Colonic mucosa (tissue), 4 donors: ENCODE data around the gene MYRF. TPM values are rescaled to one million over a fixed set of nuclear protein-coding genes. Genes with fewer than 3 reads are reported as not detected.

Experiments used
- DNase-seq: peaks from one replicate; pipeline ENCODE4 v3.0.0-alpha.2; 2020
- H3K27ac ChIP-seq: fragments of 200-600 bp; one replicate; pipeline ENCODE4 v1.8.0; 2021
- H3K27me3 ChIP-seq: fragments of 200-600 bp; one replicate; pipeline ENCODE4 v1.8.0; 2021
- H3K36me3 ChIP-seq: fragments of 200-600 bp; one replicate; pipeline ENCODE4 v1.8.0; 2021
- H3K4me1 ChIP-seq: fragments of 200-600 bp; one replicate; pipeline ENCODE4 v1.8.0; 2021; ENCODE audit warnings: mild to moderate bottlenecking
- H3K4me3 ChIP-seq: fragments of 200-600 bp; one replicate; pipeline ENCODE4 v1.8.0; 2021
- H3K9ac ChIP-seq, 2 donors: one replicate each; pipeline ENCODE4 v1.7.0; 2013; ENCODE audit warnings: control low read depth in 2 of 2, low read depth in 2 of 2, low read length in 2 of 2
- H3K9me3 ChIP-seq: fragments of 200-600 bp; one replicate; pipeline ENCODE4 v1.8.0; 2021
- CTCF ChIP-seq: fragments of 200-600 bp; IDR thresholded peaks from one replicate; pipeline ENCODE4 v1.8.0; 2022; ENCODE audit warnings: antibody characterized with exemption, mild to moderate bottlenecking
- intact Hi-C: fragments of 100-400 bp; cut with DNase I; formaldehyde crosslinking; loops from one replicate; pipeline ENCODE4 v1.14.1; 2022
- total RNA-seq, 2 donors: library from RNA; stranded (reverse); fragmentation: NEBNext Ultra II Directional in 1 of 2; extraction: Animal tissue kit (Norgen Biotek cat#: 25700) in 1 of 2; gene quantifications; one replicate each; pipeline ENCODE4 v1.2.1, GENCODE V29; 2021
- donor health status: healthy.
- donor health status: DM: no; HTN: no; CAD: no.
- donor health status: DM: no; HTN: no; CAD: no.

Gene MYRF
- total RNA-seq, 2 donors from 2014 or later = 8.8 to 14.9 TPM

- H3K9me3 ChIP-seq = no peaks in the 10 kb centered on the region
- H3K36me3 ChIP-seq = no peaks in the 10 kb centered on the region
- no peak overlapping the region for H3K27ac ChIP-seq
- H3K27me3 ChIP-seq = no peaks in the 10 kb centered on the region
- TF ChIP-seq CTCF = no peak
- no peak for DNase-seq
- no peak overlapping the region for H3K4me3 ChIP-seq
- H3K9ac ChIP-seq = no peak overlapping the region
- no peaks in the 10 kb centered on the region for H3K4me1 ChIP-seq
- intact Hi-C loops = no loop called here
These were observed 5.8 kb upstream of the MYRF start for GRCh38 chr11:61746442-61747191.

GRCh38 chr11:61747192-61747966 is 5.1 kb upstream of the MYRF start:
- peak; percentile 93 for TF ChIP-seq CTCF
- Histone ChIP-seq H3K27me3 (no peaks in the 10 kb centered on the region), H3K9ac (peak overlapping the region in 1 of 2 donors; percentile 21), H3K4me3 (no peak overlapping the region), H3K9me3 (no peaks in the 10 kb centered on the region), H3K27ac (no peak overlapping the region), H3K4me1 (no peaks in the 10 kb centered on the region), H3K36me3 (no peaks in the 10 kb centered on the region)
- peak; percentile 86 for DNase-seq
- intact Hi-C loops = no loop called here

- Histone ChIP-seq H3K27ac (no peak overlapping the region), H3K4me1 (no peaks in the 10 kb centered on the region), H3K9me3 (no peaks in the 10 kb centered on the region), H3K4me3 (no peak overlapping the region), H3K27me3 (no peaks in the 10 kb centered on the region), H3K9ac (peak overlapping the region in 1 of 2 donors; percentile 2), H3K36me3 (no peaks in the 10 kb centered on the region)
- intact Hi-C loops = no loop called here
- TF ChIP-seq CTCF = no peak
- DNase-seq = no peak
These were observed 4.5 kb upstream of the MYRF start for GRCh38 chr11:61747967-61748285.

- Histone ChIP-seq H3K4me3 (no peak overlapping the region), H3K9ac (no peak overlapping the region), H3K27ac (no peak overlapping the region), H3K36me3 (no peaks in the 10 kb centered on the region), H3K9me3 (no peaks in the 10 kb centered on the region), H3K4me1 (no peaks in the 10 kb centered on the region), H3K27me3 (no peaks in the 10 kb centered on the region)
- TF ChIP-seq CTCF = no peak
- DNase-seq = no peak
- intact Hi-C loops = no loop called here
These were observed 2.7 kb upstream of the MYRF start for GRCh38 chr11:61749591-61750217.

GRCh38 chr11:61750631-61751273 is 1.7 kb upstream of the MYRF start:
- Histone ChIP-seq H3K4me3 (no peak overlapping the region), H3K27ac (no peak overlapping the region), H3K27me3 (no peaks in the 10 kb centered on the region), H3K9me3 (no peaks in the 10 kb centered on the region), H3K4me1 (no peaks in the 10 kb centered on the region), H3K9ac (no peak overlapping the region), H3K36me3 (no peaks in the 10 kb centered on the region)
- intact Hi-C loops = no loop called here
- DNase-seq = no peak
- no peak for TF ChIP-seq CTCF
